Kidney epithelial cell (primary cell): ENCODE data around the gene KLHL29. TPM values are rescaled to one million over a fixed set of nuclear protein-coding genes. Genes with fewer than 3 reads are reported as not detected.

ENCODE experiments used
- DNase-seq: peaks from one replicate; pipeline ENCODE4 v3.0.0-alpha.2; 2010; ENCODE audit warnings: low read depth
- H3K27me3 ChIP-seq: 2 replicates; pipeline ENCODE4 v1.6.0; 2011; ENCODE audit warnings: low read length; ENCODE audit not compliant: control insufficient read depth, insufficient read depth
- H3K36me3 ChIP-seq: 2 replicates; pipeline ENCODE4 v1.5.1; 2011; ENCODE audit warnings: low read length; ENCODE audit not compliant: control insufficient read depth, insufficient read depth
- H3K4me3 ChIP-seq: 2 replicates; pipeline ENCODE4 v1.5.1; 2011; ENCODE audit warnings: low read depth, mild to moderate bottlenecking, control low read depth, low read length
- total RNA-seq: library from RNA; depleted of rRNA; stranded (reverse); fragments of >200 nt; gene quantifications from 2 replicates; pipeline ENCODE4 v1.2.3, GENCODE V29; 2015
- TF ChIP-seq, protein P1 (sequence below): IDR thresholded peaks from 2 replicates; pipeline ENCODE4 v1.5.1; 2011; ENCODE audit warnings: mild to moderate bottlenecking, moderate library complexity, low read length, control low read depth, inconsistent platforms; ENCODE audit not compliant: insufficient read depth, poor library complexity, severe bottlenecking

The KLHL29 gene
- total RNA-seq, 1 donor from 2014 or later: 12.4 TPM

DNA sequence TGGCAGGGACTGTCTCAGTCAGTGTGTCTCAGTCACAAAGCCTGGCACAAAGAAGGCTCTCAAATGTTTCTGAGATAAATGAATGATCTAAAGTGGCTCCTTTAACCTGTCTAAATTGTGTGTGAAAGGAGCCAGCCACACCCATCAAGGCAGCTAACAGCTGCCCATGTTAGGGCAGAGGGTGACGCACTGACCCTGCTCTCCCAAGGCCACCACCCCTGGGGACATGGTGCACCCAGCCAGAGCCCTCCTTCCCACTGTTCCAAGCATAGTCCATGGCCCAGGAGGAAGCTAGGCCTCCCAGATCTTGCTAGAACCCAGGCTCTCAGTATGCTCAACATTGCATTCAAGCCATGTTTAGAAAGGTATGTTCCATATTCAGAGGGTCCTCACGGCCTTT, 100.3 kb downstream of the KLHL29 start:
- Histone ChIP-seq H3K36me3 (no peaks in the 10 kb centered on the region), H3K27me3 (no peaks in the 10 kb centered on the region), H3K4me3 (no peak overlapping the region)
- no peak for DNase-seq
- TF ChIP-seq, protein P1, sequence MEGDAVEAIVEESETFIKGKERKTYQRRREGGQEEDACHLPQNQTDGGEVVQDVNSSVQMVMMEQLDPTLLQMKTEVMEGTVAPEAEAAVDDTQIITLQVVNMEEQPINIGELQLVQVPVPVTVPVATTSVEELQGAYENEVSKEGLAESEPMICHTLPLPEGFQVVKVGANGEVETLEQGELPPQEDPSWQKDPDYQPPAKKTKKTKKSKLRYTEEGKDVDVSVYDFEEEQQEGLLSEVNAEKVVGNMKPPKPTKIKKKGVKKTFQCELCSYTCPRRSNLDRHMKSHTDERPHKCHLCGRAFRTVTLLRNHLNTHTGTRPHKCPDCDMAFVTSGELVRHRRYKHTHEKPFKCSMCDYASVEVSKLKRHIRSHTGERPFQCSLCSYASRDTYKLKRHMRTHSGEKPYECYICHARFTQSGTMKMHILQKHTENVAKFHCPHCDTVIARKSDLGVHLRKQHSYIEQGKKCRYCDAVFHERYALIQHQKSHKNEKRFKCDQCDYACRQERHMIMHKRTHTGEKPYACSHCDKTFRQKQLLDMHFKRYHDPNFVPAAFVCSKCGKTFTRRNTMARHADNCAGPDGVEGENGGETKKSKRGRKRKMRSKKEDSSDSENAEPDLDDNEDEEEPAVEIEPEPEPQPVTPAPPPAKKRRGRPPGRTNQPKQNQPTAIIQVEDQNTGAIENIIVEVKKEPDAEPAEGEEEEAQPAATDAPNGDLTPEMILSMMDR: no peak

- Histone ChIP-seq H3K36me3 (no peaks in the 10 kb centered on the region), H3K4me3 (no peak overlapping the region), H3K27me3 (no peaks in the 10 kb centered on the region)
- TF ChIP-seq, protein P1: no peak
- no peak for DNase-seq
These were observed 101.1 kb downstream of the KLHL29 start for GRCh38 chr2:23485841-23486683.

DNA sequence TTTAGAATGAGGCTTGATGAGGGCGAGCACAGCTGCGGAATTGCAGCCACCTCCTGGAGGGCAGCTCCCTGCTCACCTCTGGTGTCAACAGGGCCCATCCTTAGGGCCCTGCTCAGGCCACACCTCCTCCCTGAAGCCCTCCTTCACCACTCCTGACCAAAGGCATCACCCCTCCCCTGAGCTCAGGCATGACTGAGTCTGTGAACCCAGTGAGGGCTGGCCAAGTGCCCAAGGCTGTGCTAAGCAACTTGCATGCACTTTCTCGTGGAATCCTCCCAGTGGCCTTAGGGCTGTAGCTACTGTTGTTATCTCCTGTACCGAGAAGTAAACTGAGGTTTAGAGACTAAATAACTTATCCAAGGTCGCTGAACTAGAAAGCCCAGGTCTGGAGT, 101.7 kb downstream of the KLHL29 start:
- Histone ChIP-seq H3K4me3 (no peak overlapping the region), H3K36me3 (no peaks in the 10 kb centered on the region), H3K27me3 (no peaks in the 10 kb centered on the region)
- peak; percentile 35 for DNase-seq
- TF ChIP-seq, protein P1: no peak

DNA sequence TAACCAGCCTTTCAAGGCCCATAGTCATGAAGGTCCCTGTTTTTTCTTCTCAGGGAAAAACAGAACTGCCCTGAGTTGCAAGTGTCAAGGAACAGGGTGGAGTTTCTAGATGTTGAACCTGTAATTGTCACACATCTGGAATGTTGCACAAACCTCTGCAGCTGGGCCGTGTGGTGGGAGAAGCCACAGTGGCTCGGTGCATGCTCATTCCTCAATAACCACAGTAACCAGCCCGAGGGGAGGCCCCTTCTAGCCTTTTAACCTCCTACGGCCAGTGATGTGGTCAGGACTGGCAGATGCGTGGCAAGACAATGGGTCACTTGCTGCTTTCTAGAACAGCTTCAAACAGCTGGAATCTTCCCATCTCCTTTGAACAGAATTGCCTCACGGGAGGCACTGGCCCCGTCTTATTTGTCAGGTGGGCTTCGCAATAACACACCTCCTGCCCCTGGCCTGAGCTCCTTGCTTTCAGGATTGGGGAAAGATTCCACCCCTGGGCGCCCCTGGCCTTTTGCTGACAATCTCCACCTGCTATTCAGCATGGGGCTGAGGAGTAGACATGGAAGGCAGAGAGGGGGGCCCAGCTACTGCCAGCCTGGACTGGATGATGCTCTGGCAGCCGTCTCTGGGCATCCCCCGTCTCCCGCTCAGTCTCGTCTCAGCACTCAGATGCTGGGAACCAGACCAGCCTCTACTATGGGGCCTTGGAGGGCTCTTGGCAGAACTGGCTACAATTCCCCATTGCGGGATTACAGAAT, 102.9 kb downstream of the KLHL29 start:
- peak; percentile 77 for DNase-seq
- no peaks in the 10 kb centered on the region for H3K27me3 ChIP-seq
- H3K4me3 ChIP-seq: no peak overlapping the region
- TF ChIP-seq, protein P1: no peak
- no peaks in the 10 kb centered on the region for H3K36me3 ChIP-seq

- no peaks in the 10 kb centered on the region for H3K27me3 ChIP-seq
- no peaks in the 10 kb centered on the region for H3K36me3 ChIP-seq
- TF ChIP-seq, protein P1: no peak
- H3K4me3 ChIP-seq: no peak overlapping the region
- no peak for DNase-seq
These were observed 103.6 kb downstream of the KLHL29 start for GRCh38 chr2:23488584-23488983.
